Gastrocnemius medialis (tissue), 4 donors: ENCODE data around the gene DCAF5.

Source experiments
- POLR2A ChIP-seq, 2 donors: fragments of 450-650 bp; IDR thresholded peaks; one replicate each; pipeline ENCODE4 v1.6.1; 2017; ENCODE audit warnings: antibody characterized with exemption in 2 of 2, mild to moderate bottlenecking in 2 of 2, moderate library complexity in 2 of 2
- TF ChIP-seq, protein P1 (sequence below), 5 experiments: fragments of 450-650 bp in 3 of 5; fragments of 200-600 bp in 2 of 5; sonication (generic) in 2 of 5; IDR thresholded peaks in 4 of 5; conservative IDR thresholded peaks in 1 of 5; 1 replicate in 4 of 5; 2 replicates in 1 of 5; pipeline ENCODE4 v1.5.1; 2016 to 2019; ENCODE audit warnings: antibody characterized with exemption in 5 of 5, mild to moderate bottlenecking in 3 of 5, moderate library complexity in 3 of 5

DNA sequence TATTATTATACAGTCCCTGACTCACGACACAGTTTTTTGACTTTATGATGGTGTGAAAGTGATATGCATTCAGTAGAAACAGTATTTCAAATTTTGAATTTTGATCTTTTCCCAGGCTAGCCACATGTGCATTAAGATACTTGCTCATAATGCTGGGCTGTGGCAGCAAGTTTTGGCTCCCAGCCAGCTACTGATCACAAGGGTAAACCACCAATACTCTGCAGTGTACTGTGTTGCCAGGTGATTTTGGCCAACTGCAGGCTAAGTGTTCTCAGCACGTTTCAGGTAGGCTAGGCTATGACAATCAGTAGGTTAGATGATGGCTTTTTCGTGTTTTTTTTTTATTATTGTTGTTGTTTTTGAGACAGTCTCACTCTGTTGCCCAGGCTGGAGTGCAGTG lies 104.5 kb downstream of the DCAF5 start:
- TF ChIP-seq, protein P1, sequence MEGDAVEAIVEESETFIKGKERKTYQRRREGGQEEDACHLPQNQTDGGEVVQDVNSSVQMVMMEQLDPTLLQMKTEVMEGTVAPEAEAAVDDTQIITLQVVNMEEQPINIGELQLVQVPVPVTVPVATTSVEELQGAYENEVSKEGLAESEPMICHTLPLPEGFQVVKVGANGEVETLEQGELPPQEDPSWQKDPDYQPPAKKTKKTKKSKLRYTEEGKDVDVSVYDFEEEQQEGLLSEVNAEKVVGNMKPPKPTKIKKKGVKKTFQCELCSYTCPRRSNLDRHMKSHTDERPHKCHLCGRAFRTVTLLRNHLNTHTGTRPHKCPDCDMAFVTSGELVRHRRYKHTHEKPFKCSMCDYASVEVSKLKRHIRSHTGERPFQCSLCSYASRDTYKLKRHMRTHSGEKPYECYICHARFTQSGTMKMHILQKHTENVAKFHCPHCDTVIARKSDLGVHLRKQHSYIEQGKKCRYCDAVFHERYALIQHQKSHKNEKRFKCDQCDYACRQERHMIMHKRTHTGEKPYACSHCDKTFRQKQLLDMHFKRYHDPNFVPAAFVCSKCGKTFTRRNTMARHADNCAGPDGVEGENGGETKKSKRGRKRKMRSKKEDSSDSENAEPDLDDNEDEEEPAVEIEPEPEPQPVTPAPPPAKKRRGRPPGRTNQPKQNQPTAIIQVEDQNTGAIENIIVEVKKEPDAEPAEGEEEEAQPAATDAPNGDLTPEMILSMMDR (IDR thresholded peaks at IDR 0.05 in 4 of 5, conservative IDR thresholded peaks at IDR 0.05 in 1 of 5), result no peak
- TF ChIP-seq POLR2A (IDR thresholded peaks at IDR 0.05), result no peak
